Activated naive CD8-positive, alpha-beta T cell treated with anti-CD3 and anti-CD28 coated beads, Interleukin-2, amount 50 U/mL, for 24 hours (primary cell): ENCODE data around the gene OR7A5.

Source experiments
- ATAC-seq: fragments of 150-1000 bp; cut with Tn5 transposase; one replicate; pipeline ENCODE4 v1.10.0; 2021
- DNase-seq: peaks from one replicate; pipeline ENCODE4 v3.0.0; 2021
- H3K27ac Mint-ChIP-seq: one replicate; pipeline ENCODE4 v1.8.0; 2021; ENCODE audit warnings: mild to moderate bottlenecking, mixed read lengths
- H3K27me3 Mint-ChIP-seq: one replicate; pipeline ENCODE4 v1.8.0; 2021; ENCODE audit warnings: mixed read lengths
- H3K36me3 Mint-ChIP-seq: one replicate; pipeline ENCODE4 v1.8.0; 2021; ENCODE audit warnings: low read depth, mixed read lengths
- H3K4me1 Mint-ChIP-seq: one replicate; pipeline ENCODE4 v1.8.0; 2021; ENCODE audit warnings: mixed read lengths
- H3K4me3 Mint-ChIP-seq: one replicate; pipeline ENCODE4 v1.8.0; 2021; ENCODE audit warnings: mild to moderate bottlenecking, moderate library complexity, mixed read lengths
- H3K9me3 Mint-ChIP-seq: one replicate; pipeline ENCODE4 v1.8.0; 2021; ENCODE audit warnings: mixed read lengths

OR7A5 gene

GRCh38 chr19:14835011-14835410 is at the start of gene OR7A5, which contains the start of gene OR7C1:
Gene OR7A5 (minus strand): TSS chr19:14835185. CDS start chr19:14828241, 6,944 bp downstream.
Gene OR7C1 (minus strand): TSS chr19:14835185. CDS start chr19:14800136, 35,049 bp downstream.
- no peak for DNase-seq

GRCh38 chr19:14871619-14872230 is 36.7 kb upstream of the OR7A5 start:
- peaks cover 36% of the 10 kb centered on the region for H3K27me3 Mint-ChIP-seq
- no peak overlapping the region for H3K27ac Mint-ChIP-seq
- ATAC-seq (no peak), DNase-seq (no peak)
- no peak overlapping the region for H3K4me3 Mint-ChIP-seq
- no peaks in the 10 kb centered on the region for H3K9me3 Mint-ChIP-seq
- no peaks in the 10 kb centered on the region for H3K36me3 Mint-ChIP-seq
- no peaks in the 10 kb centered on the region for H3K4me1 Mint-ChIP-seq

More at GRCh38 chr19:14835011-14835410, at the start of gene OR7A5, which contains the start of gene OR7C1:
- peaks cover 5% of the 10 kb centered on the region for H3K27me3 Mint-ChIP-seq
- no peak within 1 kb of the TSS for H3K27ac Mint-ChIP-seq
- no peak for ATAC-seq
- H3K4me3 Mint-ChIP-seq: no peak within 1 kb of the TSS
- no peaks in the 10 kb centered on the region for H3K36me3 Mint-ChIP-seq
- H3K9me3 Mint-ChIP-seq: no peaks in the 10 kb centered on the region
- H3K4me1 Mint-ChIP-seq: no peaks in the 10 kb centered on the region

GRCh38 chr19:14868497-14868896 is 33.5 kb upstream of the OR7A5 start:
- DNase-seq: no peak
- H3K4me1 Mint-ChIP-seq: no peaks in the 10 kb centered on the region
- no peak overlapping the region for H3K27ac Mint-ChIP-seq
- no peaks in the 10 kb centered on the region for H3K9me3 Mint-ChIP-seq
- no peak for ATAC-seq
- H3K27me3 Mint-ChIP-seq: peaks cover 32% of the 10 kb centered on the region
- no peaks in the 10 kb centered on the region for H3K36me3 Mint-ChIP-seq
- no peak overlapping the region for H3K4me3 Mint-ChIP-seq

GRCh38 chr19:14848822-14849221 is 13.8 kb upstream of the OR7A5 start, which contains the start of gene OR7A10:
Gene OR7A10 (minus strand): TSS chr19:14848922. CDS start chr19:14841877, 7,045 bp downstream.
- no peaks in the 10 kb centered on the region for H3K4me1 Mint-ChIP-seq
- DNase-seq (no peak), ATAC-seq (no peak)
- peaks cover 26% of the 10 kb centered on the region for H3K27me3 Mint-ChIP-seq
- no peaks in the 10 kb centered on the region for H3K9me3 Mint-ChIP-seq
- H3K4me3 Mint-ChIP-seq: no peak within 1 kb of the TSS
- H3K27ac Mint-ChIP-seq: no peak within 1 kb of the TSS
- no peaks in the 10 kb centered on the region for H3K36me3 Mint-ChIP-seq

GRCh38 chr19:14843578-14843977 is 8.6 kb upstream of the OR7A5 start:
- H3K27me3 Mint-ChIP-seq: peaks cover 18% of the 10 kb centered on the region
- ATAC-seq (no peak), DNase-seq (no peak)
- no peaks in the 10 kb centered on the region for H3K4me1 Mint-ChIP-seq
- no peaks in the 10 kb centered on the region for H3K36me3 Mint-ChIP-seq
- H3K4me3 Mint-ChIP-seq: no peak overlapping the region
- H3K9me3 Mint-ChIP-seq: no peaks in the 10 kb centered on the region
- no peak overlapping the region for H3K27ac Mint-ChIP-seq

- H3K4me1 Mint-ChIP-seq: no peaks in the 10 kb centered on the region
- peaks cover 15% of the 10 kb centered on the region for H3K27me3 Mint-ChIP-seq
- no peak for ATAC-seq
- DNase-seq: no peak
- H3K4me3 Mint-ChIP-seq: no peak overlapping the region
- H3K36me3 Mint-ChIP-seq: no peaks in the 10 kb centered on the region
- H3K9me3 Mint-ChIP-seq: no peaks in the 10 kb centered on the region
- H3K27ac Mint-ChIP-seq: no peak overlapping the region
Measured at GRCh38 chr19:14843169-14843568, 8.2 kb upstream of the OR7A5 start.

- no peak overlapping the region for H3K27ac Mint-ChIP-seq
- no peak for ATAC-seq
- peaks cover 15% of the 10 kb centered on the region for H3K27me3 Mint-ChIP-seq
- no peak overlapping the region for H3K4me3 Mint-ChIP-seq
- DNase-seq: no peak
- no peaks in the 10 kb centered on the region for H3K36me3 Mint-ChIP-seq
- H3K4me1 Mint-ChIP-seq: no peaks in the 10 kb centered on the region
- no peaks in the 10 kb centered on the region for H3K9me3 Mint-ChIP-seq
Measured at GRCh38 chr19:14840206-14840605, 5.2 kb upstream of the OR7A5 start.

- Mint-ChIP-seq H3K4me3 (no peak overlapping the region), H3K36me3 (no peaks in the 10 kb centered on the region), H3K4me1 (no peaks in the 10 kb centered on the region), H3K9me3 (no peaks in the 10 kb centered on the region), H3K27me3 (peaks cover 9% of the 10 kb centered on the region), H3K27ac (no peak overlapping the region)
- no peak for ATAC-seq
- no peak for DNase-seq
Measured at GRCh38 chr19:14837391-14837790, 2.4 kb upstream of the OR7A5 start.

- Mint-ChIP-seq H3K4me1 (no peaks in the 10 kb centered on the region), H3K9me3 (no peaks in the 10 kb centered on the region), H3K27ac (no peak overlapping the region), H3K36me3 (no peaks in the 10 kb centered on the region), H3K4me3 (no peak overlapping the region), H3K27me3 (peaks cover 21% of the 10 kb centered on the region)
- DNase-seq (no peak), ATAC-seq (no peak)
Measured at GRCh38 chr19:14830702-14831101, 4.3 kb downstream of the OR7A5 start.

GRCh38 chr19:14826006-14826405 is 9.0 kb downstream of the OR7A5 start:
- peaks cover 31% of the 10 kb centered on the region for H3K27me3 Mint-ChIP-seq
- no peaks in the 10 kb centered on the region for H3K36me3 Mint-ChIP-seq
- no peak for DNase-seq
- no peak overlapping the region for H3K4me3 Mint-ChIP-seq
- no peak for ATAC-seq
- no peaks in the 10 kb centered on the region for H3K4me1 Mint-ChIP-seq
- H3K9me3 Mint-ChIP-seq: no peaks in the 10 kb centered on the region
- H3K27ac Mint-ChIP-seq: no peak overlapping the region

GRCh38 chr19:14821937-14822336 is 13.0 kb downstream of the OR7A5 start:
- DNase-seq (no peak), ATAC-seq (no peak)
- Mint-ChIP-seq H3K4me3 (no peak overlapping the region), H3K27ac (no peak overlapping the region), H3K4me1 (no peaks in the 10 kb centered on the region), H3K9me3 (peaks cover 6% of the 10 kb centered on the region), H3K36me3 (no peaks in the 10 kb centered on the region), H3K27me3 (peaks cover 21% of the 10 kb centered on the region)

- H3K4me3 Mint-ChIP-seq: no peak overlapping the region
- ATAC-seq (no peak), DNase-seq (no peak)
- H3K36me3 Mint-ChIP-seq: no peaks in the 10 kb centered on the region
- H3K27me3 Mint-ChIP-seq: peaks cover 7% of the 10 kb centered on the region
- peaks cover 6% of the 10 kb centered on the region for H3K9me3 Mint-ChIP-seq
- no peaks in the 10 kb centered on the region for H3K4me1 Mint-ChIP-seq
- H3K27ac Mint-ChIP-seq: no peak overlapping the region
Measured at GRCh38 chr19:14818588-14818987, 16.4 kb downstream of the OR7A5 start.

- H3K36me3 Mint-ChIP-seq: no peaks in the 10 kb centered on the region
- ATAC-seq (no peak), DNase-seq (no peak)
- no peak overlapping the region for H3K4me3 Mint-ChIP-seq
- H3K27ac Mint-ChIP-seq: no peak overlapping the region
- H3K27me3 Mint-ChIP-seq: peaks cover 5% of the 10 kb centered on the region
- H3K9me3 Mint-ChIP-seq: peaks cover 6% of the 10 kb centered on the region
- H3K4me1 Mint-ChIP-seq: no peaks in the 10 kb centered on the region
Measured at GRCh38 chr19:14817052-14817451, 17.9 kb downstream of the OR7A5 start.

GRCh38 chr19:14814982-14815652 is 19.9 kb downstream of the OR7A5 start:
- no peak for DNase-seq
- Mint-ChIP-seq H3K4me3 (no peak overlapping the region), H3K9me3 (peaks cover 6% of the 10 kb centered on the region), H3K4me1 (no peaks in the 10 kb centered on the region), H3K27ac (no peak overlapping the region), H3K27me3 (peaks cover 5% of the 10 kb centered on the region), H3K36me3 (no peaks in the 10 kb centered on the region)
- no peak for ATAC-seq

- Mint-ChIP-seq H3K4me1 (no peaks in the 10 kb centered on the region), H3K36me3 (no peaks in the 10 kb centered on the region), H3K9me3 (no peaks in the 10 kb centered on the region), H3K27ac (no peak overlapping the region), H3K4me3 (no peak overlapping the region), H3K27me3 (peaks cover 7% of the 10 kb centered on the region)
- DNase-seq (no peak), ATAC-seq (no peak)
Measured at GRCh38 chr19:14809272-14810057, 25.5 kb downstream of the OR7A5 start.
